Anterior cingulate cortex (tissue), 58 donors: ENCODE results near the gene HMG20B.
"Not testable (repeated sequence)": the region's sequence is repeated elsewhere in the genome, so short reads cannot be mapped to it uniquely, and the experiment has no call there.

Source experiments
- DNase-seq, 58 donors: peaks; one replicate each; lab custom pipeline; 2025; lab: John Stamatoyannopoulos, UW

HMG20B gene

GRCh38 chr19:3572855-3573161 is at the start of gene HMG20B:
HMG20B (plus strand) TSS chr19:3572944; CDS start chr19:3573310, 366 bp downstream.
- no peak for DNase-seq

DNA sequence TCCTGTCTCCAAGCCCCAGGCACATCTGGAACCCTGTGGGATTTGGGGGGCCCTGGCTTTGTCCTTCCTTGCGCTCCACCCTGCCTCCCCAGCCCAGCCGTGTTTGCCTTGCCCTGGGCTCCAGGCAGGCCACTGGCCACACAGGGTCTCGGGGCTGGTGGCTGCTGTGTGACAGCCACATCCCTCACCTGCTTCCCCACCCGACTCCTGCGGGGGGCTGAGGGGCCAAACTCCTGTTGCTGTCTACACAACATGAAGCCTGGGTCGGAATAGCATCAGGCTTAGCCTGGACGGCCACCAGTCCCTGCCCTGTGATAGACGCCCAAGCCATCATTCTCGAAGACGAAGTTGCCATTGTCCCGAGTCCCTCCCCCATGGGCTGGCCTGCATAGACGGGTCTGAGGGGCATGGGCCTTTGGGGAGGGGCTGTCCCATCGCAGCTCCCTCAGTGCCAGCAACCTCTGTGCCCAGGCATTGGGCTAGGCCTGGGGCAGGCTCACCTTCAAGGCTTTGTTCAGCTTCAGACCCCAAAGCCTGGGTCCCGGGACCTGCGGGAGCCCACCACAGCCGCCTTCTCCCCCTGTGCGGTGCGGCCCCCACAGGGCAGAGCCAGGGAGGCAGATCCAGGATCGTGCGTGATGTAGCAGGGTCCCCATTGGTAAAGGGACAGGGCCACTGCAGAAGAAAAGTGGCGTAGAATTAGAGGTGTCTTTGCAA is 49.2 kb upstream of the HMG20B start:
- DNase-seq: no peak

DNA sequence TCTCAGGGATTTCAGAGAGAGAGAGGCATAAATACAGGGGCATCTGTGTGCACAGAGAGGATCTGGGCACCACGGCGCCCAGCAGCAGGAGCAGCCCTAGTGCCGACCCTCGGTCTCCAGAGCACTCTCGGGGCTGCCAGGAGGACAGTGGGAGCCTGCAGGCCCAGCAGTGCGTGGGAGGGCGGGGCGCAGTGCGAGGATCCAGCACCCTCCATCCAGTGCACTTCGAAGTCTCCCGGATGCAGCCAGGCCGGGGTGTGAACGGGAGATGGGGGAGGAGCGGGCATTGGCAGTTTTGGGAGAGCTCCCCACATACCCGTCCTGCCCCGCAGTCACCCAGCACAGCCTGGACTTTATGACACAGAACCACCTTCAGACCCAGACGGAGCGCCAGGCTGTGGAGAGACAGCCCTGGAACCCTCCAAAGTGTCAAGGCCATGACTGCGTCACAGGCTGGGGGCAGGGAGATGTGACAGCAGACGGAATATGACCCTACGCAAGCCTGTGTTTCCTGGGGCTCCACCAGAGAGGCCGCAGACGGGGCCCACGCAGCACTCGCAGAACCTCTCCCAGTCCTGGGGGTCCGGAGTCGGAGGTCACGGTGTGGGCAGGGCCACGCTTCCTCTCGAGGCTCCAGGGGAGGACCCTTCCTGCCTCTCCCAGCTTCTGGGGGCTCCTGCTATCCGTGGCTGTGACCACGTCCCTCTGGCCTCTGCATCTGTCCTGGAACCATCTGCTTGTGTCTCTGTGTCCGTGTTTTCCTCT is 48.5 kb upstream of the HMG20B start:
- DNase-seq: no peak

- DNase-seq: no peak
Observed at GRCh38 chr19:3524904-3525451, 47.8 kb upstream of the HMG20B start.

GRCh38 chr19:3526507-3527237 is 46.1 kb upstream of the HMG20B start:
- no peak for DNase-seq

DNA sequence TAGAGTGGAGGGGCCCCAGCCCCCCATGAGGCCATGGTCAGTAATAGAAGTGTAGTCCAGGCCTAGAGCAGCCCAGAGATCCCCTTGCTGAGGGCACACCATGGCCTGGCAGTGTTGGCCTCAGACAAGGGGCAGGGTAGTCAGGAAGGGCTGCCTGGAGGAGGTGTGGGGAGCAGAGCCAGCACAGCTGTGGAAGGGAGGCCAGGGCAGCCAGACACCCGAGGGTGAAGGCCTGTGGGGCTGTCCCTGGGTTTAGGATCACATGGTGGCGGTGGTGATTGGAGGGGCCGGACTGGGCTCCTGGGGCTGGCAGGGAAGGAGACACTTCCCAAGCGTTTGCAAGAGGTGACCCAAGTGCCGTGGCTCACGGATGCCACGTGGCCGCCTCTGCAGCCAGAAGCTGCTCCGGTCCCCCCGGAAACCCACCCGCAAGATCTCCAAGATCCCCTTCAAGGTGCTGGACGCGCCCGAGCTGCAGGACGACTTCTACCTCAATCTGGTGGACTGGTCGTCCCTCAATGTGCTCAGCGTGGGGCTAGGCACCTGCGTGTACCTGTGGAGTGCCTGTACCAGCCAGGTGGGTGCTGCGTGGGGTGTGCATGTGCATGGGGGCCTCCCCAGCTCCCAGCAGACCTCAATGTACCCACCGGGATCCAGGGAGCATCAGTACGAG is 45.4 kb upstream of the HMG20B start:
- no peak for DNase-seq

DNA sequence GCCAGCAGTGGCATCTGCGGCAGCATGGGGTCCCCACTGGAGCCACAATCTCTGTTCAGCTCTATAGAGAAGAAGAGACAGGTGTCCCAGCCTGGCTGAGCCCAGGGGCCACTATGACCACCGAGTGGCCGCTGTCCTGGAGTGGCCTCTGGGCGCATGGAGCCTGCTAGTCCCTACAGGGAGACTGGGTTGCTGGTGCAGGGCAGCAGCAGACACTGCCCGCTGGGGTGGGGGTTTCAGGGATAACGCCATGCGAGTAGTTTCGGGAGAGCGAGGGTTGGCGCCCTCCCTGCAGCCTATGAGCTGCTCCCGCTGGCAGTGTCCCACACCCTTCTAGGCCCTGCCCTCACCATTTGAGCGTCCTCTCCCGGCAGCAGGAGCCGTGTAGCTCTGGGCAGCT is 44.7 kb upstream of the HMG20B start:
- DNase-seq: no peak

- no peak for DNase-seq
Observed at GRCh38 chr19:3528539-3529211, 44.1 kb upstream of the HMG20B start.

- not testable (repeated sequence) for DNase-seq
Observed at GRCh38 chr19:3529299-3529698, 43.4 kb upstream of the HMG20B start.

GRCh38 chr19:3530389-3530788 is 42.4 kb upstream of the HMG20B start:
- no peak for DNase-seq

- DNase-seq: no peak
Observed at GRCh38 chr19:3531716-3532115, 41.0 kb upstream of the HMG20B start.

DNA sequence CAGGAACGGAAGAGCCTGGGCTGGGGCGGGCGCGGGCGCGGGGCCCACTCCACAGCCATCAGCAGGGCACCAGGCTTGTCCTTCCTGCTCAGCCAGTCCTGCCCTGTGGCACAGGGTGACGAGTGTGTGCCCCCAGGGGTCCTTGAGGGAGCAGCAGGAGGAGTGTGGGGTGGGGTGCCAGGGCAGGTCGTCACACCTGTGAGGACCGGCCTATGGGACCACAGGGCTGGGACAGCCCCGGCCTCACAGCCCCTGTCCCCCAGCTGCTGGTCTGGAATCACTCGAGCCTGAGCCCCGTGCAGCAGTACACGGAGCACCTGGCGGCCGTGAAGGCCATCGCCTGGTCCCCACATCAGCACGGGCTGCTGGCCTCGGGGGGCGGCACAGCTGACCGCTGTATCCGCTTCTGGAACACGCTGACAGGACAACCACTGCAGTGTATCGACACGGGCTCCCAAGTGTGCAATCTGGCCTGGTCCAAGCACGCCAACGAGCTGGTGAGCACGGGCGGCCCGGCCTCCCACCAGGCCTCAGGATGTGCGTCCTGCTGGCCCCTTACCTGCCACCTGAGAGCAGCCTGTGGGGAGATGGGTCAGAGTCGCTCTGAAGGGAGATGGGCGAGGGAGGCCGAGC is 40.5 kb upstream of the HMG20B start:
- DNase-seq: no peak

GRCh38 chr19:3533033-3533432 is 39.7 kb upstream of the HMG20B start:
- no peak for DNase-seq

DNA sequence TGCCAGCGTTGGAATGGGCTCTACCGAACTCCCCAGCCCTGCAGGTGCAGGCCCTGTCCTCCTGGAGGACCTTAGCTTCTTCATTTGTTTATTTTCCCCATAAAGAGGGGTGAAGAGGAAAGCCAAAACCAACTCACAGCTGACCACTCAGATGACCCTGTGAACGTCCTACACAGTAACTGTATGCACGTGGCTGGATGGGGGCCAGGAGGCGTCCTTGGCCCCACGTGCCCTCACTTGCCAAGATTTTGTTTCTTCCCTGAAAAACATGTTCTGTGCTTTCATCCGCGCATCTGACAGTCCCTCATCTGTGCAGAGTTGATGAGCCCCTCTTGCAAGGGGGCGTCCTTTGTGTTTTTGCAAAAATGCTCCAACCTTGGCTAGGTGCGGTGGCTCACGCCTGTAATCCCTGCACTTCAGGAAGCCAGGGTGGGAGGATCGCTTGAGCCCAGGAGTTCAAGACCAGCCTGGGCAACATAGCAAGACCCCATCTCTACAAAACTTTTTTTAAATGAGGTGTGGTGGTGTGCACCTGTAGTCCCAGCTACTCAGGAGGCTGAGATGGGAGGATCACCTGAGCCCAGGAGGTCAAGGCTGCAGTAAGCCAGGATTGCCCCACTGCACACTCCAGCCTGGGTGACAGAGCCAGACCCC is 39.1 kb upstream of the HMG20B start:
- no peak for DNase-seq

DNA sequence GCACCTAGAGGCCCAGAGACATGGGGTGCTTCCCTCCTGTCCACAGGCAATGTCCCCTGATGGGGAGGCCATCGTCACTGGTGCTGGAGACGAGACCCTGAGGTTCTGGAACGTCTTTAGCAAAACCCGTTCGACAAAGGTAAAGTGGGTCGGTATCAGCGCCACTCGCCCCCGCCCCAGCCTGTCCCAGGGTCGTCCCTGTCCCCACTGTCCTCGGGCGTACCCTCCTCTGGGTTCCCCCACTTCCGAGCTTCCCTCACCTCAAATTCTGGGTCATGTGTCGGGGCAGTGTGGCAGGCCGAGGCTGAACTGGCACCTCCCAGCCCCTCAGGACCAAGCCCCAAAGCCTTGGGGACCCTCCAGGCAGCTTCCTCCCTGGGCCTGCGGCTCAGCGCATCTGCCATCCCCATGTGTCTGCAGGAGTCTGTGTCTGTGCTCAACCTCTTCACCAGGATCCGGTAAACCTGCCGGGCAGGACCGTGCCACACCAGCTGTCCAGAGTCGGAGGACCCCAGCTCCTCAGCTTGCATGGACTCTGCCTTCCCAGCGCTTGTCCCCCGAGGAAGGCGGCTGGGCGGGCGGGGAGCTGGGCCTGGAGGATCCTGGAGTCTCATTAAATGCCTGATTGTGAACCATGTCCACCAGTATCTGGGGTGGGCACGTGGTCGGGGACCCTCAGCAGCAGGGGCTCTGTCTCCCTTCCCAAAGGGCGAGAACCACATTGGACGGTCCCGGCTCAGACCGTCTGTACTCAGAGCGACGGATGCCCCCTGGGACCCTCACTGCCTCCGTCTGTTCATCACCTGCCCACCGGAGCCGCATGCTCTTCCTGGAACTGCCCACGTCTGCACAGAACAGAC is 38.1 kb upstream of the HMG20B start:
- no peak for DNase-seq

- no peak for DNase-seq
Observed at GRCh38 chr19:3535235-3535535, 37.6 kb upstream of the HMG20B start.

GRCh38 chr19:3535563-3535965 is 37.2 kb upstream of the HMG20B start:
- DNase-seq: no peak

GRCh38 chr19:3535981-3536380 is 36.8 kb upstream of the HMG20B start:
- DNase-seq: no peak
